GM12864 (cell line): Measurements from ENCODE around the gene HS3ST2.

Experiments
- DNase-seq: peaks from one replicate; pipeline ENCODE4 v3.0.0-alpha.2; 2011; ENCODE audit warnings: low read depth
- H3K4me3 ChIP-seq: 2 replicates; pipeline ENCODE4 v1.5.1; 2011; ENCODE audit warnings: mild to moderate bottlenecking, low read depth, low read length, control low read depth
- TF ChIP-seq, protein P1 (sequence below): IDR thresholded peaks from 2 replicates; pipeline ENCODE4 v1.5.1; 2011; ENCODE audit warnings: low read depth, mild to moderate bottlenecking, moderate library complexity, low read length, control low read depth, inconsistent platforms; ENCODE audit errors: missing control alignments

The HS3ST2 gene

GRCh38 chr16:22788193-22788530, 25.8 kb upstream of the HS3ST2 start:
- H3K4me3 ChIP-seq: no peak overlapping the region
- no peak for DNase-seq
- TF ChIP-seq, protein P1, sequence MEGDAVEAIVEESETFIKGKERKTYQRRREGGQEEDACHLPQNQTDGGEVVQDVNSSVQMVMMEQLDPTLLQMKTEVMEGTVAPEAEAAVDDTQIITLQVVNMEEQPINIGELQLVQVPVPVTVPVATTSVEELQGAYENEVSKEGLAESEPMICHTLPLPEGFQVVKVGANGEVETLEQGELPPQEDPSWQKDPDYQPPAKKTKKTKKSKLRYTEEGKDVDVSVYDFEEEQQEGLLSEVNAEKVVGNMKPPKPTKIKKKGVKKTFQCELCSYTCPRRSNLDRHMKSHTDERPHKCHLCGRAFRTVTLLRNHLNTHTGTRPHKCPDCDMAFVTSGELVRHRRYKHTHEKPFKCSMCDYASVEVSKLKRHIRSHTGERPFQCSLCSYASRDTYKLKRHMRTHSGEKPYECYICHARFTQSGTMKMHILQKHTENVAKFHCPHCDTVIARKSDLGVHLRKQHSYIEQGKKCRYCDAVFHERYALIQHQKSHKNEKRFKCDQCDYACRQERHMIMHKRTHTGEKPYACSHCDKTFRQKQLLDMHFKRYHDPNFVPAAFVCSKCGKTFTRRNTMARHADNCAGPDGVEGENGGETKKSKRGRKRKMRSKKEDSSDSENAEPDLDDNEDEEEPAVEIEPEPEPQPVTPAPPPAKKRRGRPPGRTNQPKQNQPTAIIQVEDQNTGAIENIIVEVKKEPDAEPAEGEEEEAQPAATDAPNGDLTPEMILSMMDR: no peak

GRCh38 chr16:22789281-22789945, 24.5 kb upstream of the HS3ST2 start:
- H3K4me3 ChIP-seq: no peak overlapping the region
- no peak for DNase-seq
- TF ChIP-seq, protein P1: no peak

DNA sequence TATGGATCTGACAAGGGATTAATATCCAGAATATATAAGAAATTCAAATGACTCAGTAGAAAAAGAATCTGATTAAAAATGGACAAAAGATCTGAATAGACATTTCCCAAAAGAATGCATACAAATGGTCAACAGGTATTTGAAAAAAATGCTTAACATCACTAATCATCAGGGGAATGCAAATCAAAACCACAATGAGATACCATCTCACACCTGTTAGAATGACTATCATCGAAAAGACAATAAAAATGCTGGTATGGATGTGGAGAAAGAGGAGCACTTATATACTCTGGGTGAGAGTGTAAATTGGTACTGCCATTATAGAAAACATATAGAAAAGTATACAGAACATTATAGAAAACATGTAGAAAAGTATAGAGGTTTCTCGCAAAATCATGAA, 16.4 kb upstream of the HS3ST2 start:
- no peak for DNase-seq
- TF ChIP-seq, protein P1: no peak

GRCh38 chr16:22799113-22799512, 14.8 kb upstream of the HS3ST2 start:
- TF ChIP-seq, protein P1: no peak
- H3K4me3 ChIP-seq: no peak overlapping the region
- no peak for DNase-seq

More for the DNA sequence above, 16.4 kb upstream of the HS3ST2 start:
- H3K4me3 ChIP-seq: no peak overlapping the region

DNA sequence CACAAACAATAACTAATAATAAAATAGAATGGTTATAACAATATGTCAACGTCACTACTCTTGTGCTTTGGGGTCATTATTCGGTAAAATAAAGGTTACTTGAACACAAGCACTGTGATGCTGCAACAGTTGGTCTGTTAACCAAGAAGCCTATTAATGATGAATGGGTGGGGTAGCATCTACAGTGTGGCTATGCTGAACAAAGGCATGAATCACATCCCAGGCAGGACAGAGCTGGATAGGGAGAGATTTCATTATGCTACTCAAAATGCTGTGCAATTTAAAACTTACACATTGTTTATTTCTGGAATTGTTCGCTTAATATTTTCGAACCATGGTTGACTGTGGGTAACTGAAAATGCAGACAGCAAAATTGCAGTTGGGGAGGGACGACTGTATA, 9.1 kb upstream of the HS3ST2 start:
- no peak for DNase-seq
- TF ChIP-seq, protein P1: no peak
- no peak overlapping the region for H3K4me3 ChIP-seq

- H3K4me3 ChIP-seq: no peak overlapping the region
- TF ChIP-seq, protein P1: no peak
Measured at GRCh38 chr16:22805326-22805725, 8.6 kb upstream of the HS3ST2 start.

GRCh38 chr16:22806811-22807210, 7.2 kb upstream of the HS3ST2 start:
- no peak overlapping the region for H3K4me3 ChIP-seq
- DNase-seq: no peak
- TF ChIP-seq, protein P1: no peak

More at GRCh38 chr16:22805326-22805725, 8.6 kb upstream of the HS3ST2 start:
- no peak for DNase-seq
